CD8-positive, alpha-beta memory T cell (primary cell): ENCODE measurements around the gene DOK5. TPM values are rescaled to one million over a fixed set of nuclear protein-coding genes. Genes with fewer than 3 reads are reported as not detected.

ENCODE experiments used
- CTCF ChIA-PET: fragments of 350-600 bp; sonication (Branson Sonifier 250); formaldehyde crosslinking; loops from one replicate; lab custom pipeline; 2021; ENCODE audit warnings: antibody characterized with exemption; lab: Charles Lee
- POLR2A ChIA-PET: fragments of 350-600 bp; sonication (Branson Sonifier 250); formaldehyde crosslinking; loops from one replicate; lab custom pipeline; 2021; ENCODE audit warnings: antibody characterized with exemption; lab: Charles Lee
- DNase-seq, 5 donors: peaks; one replicate each; pipeline versions ENCODE4 v3.0.0 to v3.0.0-alpha.2; 2020 to 2022; ENCODE audit warnings: mixed read lengths in 1 of 5
- H3K27ac ChIP-seq: one replicate; pipeline ENCODE4 v1.7.0; 2013; ENCODE audit warnings: low read depth, mild to moderate bottlenecking, low read length, moderate library complexity
- H3K27me3 ChIP-seq: 2 replicates; pipeline ENCODE4 v1.7.0; 2013; ENCODE audit warnings: low read length, mild to moderate bottlenecking; ENCODE audit not compliant: insufficient read depth, poor library complexity, severe bottlenecking
- H3K36me3 ChIP-seq: 2 replicates; pipeline ENCODE4 v1.7.0; 2013; ENCODE audit warnings: mild to moderate bottlenecking, low read length, moderate library complexity; ENCODE audit not compliant: insufficient read depth
- H3K4me1 ChIP-seq: 2 replicates; pipeline ENCODE4 v1.7.0; 2013; ENCODE audit warnings: mild to moderate bottlenecking, low read length, moderate library complexity; ENCODE audit not compliant: insufficient read depth
- H3K4me3 ChIP-seq: 2 replicates; pipeline ENCODE4 v1.7.0; 2013; ENCODE audit warnings: mild to moderate bottlenecking, low read length
- H3K9me3 ChIP-seq: 2 replicates; pipeline ENCODE4 v1.7.0; 2013; ENCODE audit warnings: mild to moderate bottlenecking, low read length
- H3K27ac Mint-ChIP-seq, 8 donors: one replicate each; pipeline ENCODE4 v1.8.0; 2020 to 2021; ENCODE audit warnings: mixed read lengths in 8 of 8, mild to moderate bottlenecking in 6 of 8, inconsistent platforms in 3 of 8, moderate library complexity in 3 of 8
- H3K27me3 Mint-ChIP-seq, 2 donors: one replicate each; pipeline ENCODE4 v1.8.0; 2020 to 2021; ENCODE audit warnings: mixed read lengths in 2 of 2, mild to moderate bottlenecking in 1 of 2, moderate library complexity in 1 of 2
- H3K36me3 Mint-ChIP-seq, 3 donors: one replicate each; pipeline ENCODE4 v1.8.0; 2020 to 2021; ENCODE audit warnings: mixed read lengths in 3 of 3, inconsistent platforms in 1 of 3, mild to moderate bottlenecking in 1 of 3
- H3K4me1 Mint-ChIP-seq, 3 donors: one replicate each; pipeline ENCODE4 v1.8.0; 2020 to 2021; ENCODE audit warnings: mixed read lengths in 3 of 3, inconsistent platforms in 1 of 3, mild to moderate bottlenecking in 1 of 3
- H3K4me3 Mint-ChIP-seq, 7 donors: one replicate each; pipeline ENCODE4 v1.8.0; 2020 to 2021; ENCODE audit warnings: mixed read lengths in 7 of 7, mild to moderate bottlenecking in 6 of 7, moderate library complexity in 4 of 7, inconsistent platforms in 2 of 7
- H3K9me3 Mint-ChIP-seq, 5 donors: one replicate each; pipeline ENCODE4 v1.8.0; 2020 to 2022; ENCODE audit warnings: mixed read lengths in 5 of 5, mild to moderate bottlenecking in 3 of 5, moderate library complexity in 2 of 5, inconsistent platforms in 1 of 5
- polyA plus RNA-seq: library from polyadenylated mRNA; unstranded; fragments of 300-500 nt; fragmentation: Illumina TruSeq; gene quantifications from one replicate; pipeline ENCODE4 v1.2.3, GENCODE V29; 2021
- total RNA-seq, 2 experiments: library from RNA; stranded (reverse); gene quantifications; one replicate each; pipeline ENCODE4 v1.2.3, GENCODE V29; 2021

DOK5 gene
- total and polyA plus RNA-seq, 3 experiments from 2014 or later, result 4.8 to 5.1 TPM; not detected in 1

- Mint-ChIP-seq H3K27ac (no peak overlapping the region), H3K9me3 (peaks cover 0 to 4% (median 0%) of the 10 kb centered on the region in 5 donors)
Observed at GRCh38 chr20:54576518-54576917, 101.1 kb downstream of the DOK5 start.

GRCh38 chr20:54577637-54578036 is 102.2 kb downstream of the DOK5 start:
- no peak overlapping the region for H3K4me3 ChIP-seq
- POLR2A ChIA-PET, result no interaction called here
- H3K36me3 ChIP-seq, result no peaks in the 10 kb centered on the region
- Mint-ChIP-seq H3K27me3 (no peaks in the 10 kb centered on the region), H3K27ac (no peak overlapping the region), H3K9me3 (peaks cover 0 to 4% (median 0%) of the 10 kb centered on the region in 5 donors), H3K4me3 (no peak overlapping the region), H3K4me1 (no peaks in the 10 kb centered on the region), H3K36me3 (peaks cover 0 to 2% (median 0%) of the 10 kb centered on the region in 3 donors)
- H3K4me1 ChIP-seq, result no peaks in the 10 kb centered on the region
- no peak overlapping the region for H3K27ac ChIP-seq
- no peak for DNase-seq
- CTCF ChIA-PET, result no interaction called here
- no peaks in the 10 kb centered on the region for H3K9me3 ChIP-seq
- H3K27me3 ChIP-seq, result no peaks in the 10 kb centered on the region

More at GRCh38 chr20:54576518-54576917, 101.1 kb downstream of the DOK5 start:
- no peaks in the 10 kb centered on the region for H3K4me1 ChIP-seq
- Mint-ChIP-seq H3K4me3 (no peak overlapping the region), H3K36me3 (peaks cover 0 to 2% (median 0%) of the 10 kb centered on the region in 3 donors), H3K27me3 (no peaks in the 10 kb centered on the region), H3K4me1 (no peaks in the 10 kb centered on the region)
- H3K36me3 ChIP-seq, result no peaks in the 10 kb centered on the region
- no peak overlapping the region for H3K27ac ChIP-seq
- ChIA-PET POLR2A (no interaction called here), CTCF (no interaction called here)
- DNase-seq, result no peak
- H3K9me3 ChIP-seq, result no peaks in the 10 kb centered on the region
- no peak overlapping the region for H3K4me3 ChIP-seq
- H3K27me3 ChIP-seq, result no peaks in the 10 kb centered on the region

GRCh38 chr20:54585217-54585616 is 109.8 kb downstream of the DOK5 start:
- Histone ChIP-seq H3K27ac (no peak overlapping the region), H3K4me3 (no peak overlapping the region), H3K4me1 (no peaks in the 10 kb centered on the region), H3K9me3 (no peaks in the 10 kb centered on the region), H3K27me3 (no peaks in the 10 kb centered on the region), H3K36me3 (no peaks in the 10 kb centered on the region)
- Mint-ChIP-seq H3K9me3 (peaks cover 0 to 7% (median 3%) of the 10 kb centered on the region in 5 donors), H3K4me1 (no peaks in the 10 kb centered on the region), H3K27me3 (no peaks in the 10 kb centered on the region), H3K36me3 (no peaks in the 10 kb centered on the region), H3K4me3 (no peak overlapping the region), H3K27ac (no peak overlapping the region)
- DNase-seq, result no peak
- CTCF ChIA-PET, result no interaction called here
- POLR2A ChIA-PET, result no interaction called here

GRCh38 chr20:54587408-54587807 is 112.0 kb downstream of the DOK5 start:
- Histone ChIP-seq H3K4me1 (no peaks in the 10 kb centered on the region), H3K4me3 (no peak overlapping the region), H3K36me3 (no peaks in the 10 kb centered on the region), H3K27ac (no peak overlapping the region), H3K27me3 (no peaks in the 10 kb centered on the region), H3K9me3 (no peaks in the 10 kb centered on the region)
- H3K27me3 Mint-ChIP-seq, result peaks cover 0 to 3% of the 10 kb centered on the region in 2 donors
- no peak overlapping the region for H3K4me3 Mint-ChIP-seq
- ChIA-PET POLR2A (no interaction called here), CTCF (no interaction called here)
- no peak overlapping the region for H3K27ac Mint-ChIP-seq
- DNase-seq, result no peak
- H3K36me3 Mint-ChIP-seq, result no peaks in the 10 kb centered on the region
- peaks cover 0 to 7% (median 4%) of the 10 kb centered on the region in 5 donors for H3K9me3 Mint-ChIP-seq
- H3K4me1 Mint-ChIP-seq, result no peaks in the 10 kb centered on the region

GRCh38 chr20:54589402-54590030 is 114.1 kb downstream of the DOK5 start:
- H3K36me3 Mint-ChIP-seq, result no peaks in the 10 kb centered on the region

GRCh38 chr20:54590856-54591255 is 115.5 kb downstream of the DOK5 start:
- ChIA-PET CTCF (no interaction called here), POLR2A (no interaction called here)
- Mint-ChIP-seq H3K27ac (no peak overlapping the region), H3K4me1 (no peaks in the 10 kb centered on the region), H3K36me3 (no peaks in the 10 kb centered on the region), H3K27me3 (peaks cover 0 to 3% of the 10 kb centered on the region in 2 donors), H3K4me3 (no peak overlapping the region), H3K9me3 (peaks cover 0 to 4% (median 0%) of the 10 kb centered on the region in 5 donors)
- H3K9me3 ChIP-seq, result no peaks in the 10 kb centered on the region
- H3K4me1 ChIP-seq, result no peaks in the 10 kb centered on the region
- no peak overlapping the region for H3K27ac ChIP-seq
- DNase-seq, result no peak
- no peaks in the 10 kb centered on the region for H3K36me3 ChIP-seq
- H3K27me3 ChIP-seq, result no peaks in the 10 kb centered on the region
- H3K4me3 ChIP-seq, result no peak overlapping the region

More at GRCh38 chr20:54589402-54590030, 114.1 kb downstream of the DOK5 start:
- POLR2A ChIA-PET, result no interaction called here
- no peak for DNase-seq
- H3K4me1 ChIP-seq, result no peaks in the 10 kb centered on the region
- no peak overlapping the region for H3K27ac Mint-ChIP-seq
- H3K4me3 Mint-ChIP-seq, result no peak overlapping the region
- H3K4me3 ChIP-seq, result no peak overlapping the region
- H3K27me3 ChIP-seq, result no peaks in the 10 kb centered on the region
- H3K9me3 ChIP-seq, result no peaks in the 10 kb centered on the region
- no peaks in the 10 kb centered on the region for H3K36me3 ChIP-seq
- no peak overlapping the region for H3K27ac ChIP-seq
- H3K4me1 Mint-ChIP-seq, result no peaks in the 10 kb centered on the region
- peaks cover 0 to 3% of the 10 kb centered on the region in 2 donors for H3K27me3 Mint-ChIP-seq
- peaks cover 0 to 4% (median 0%) of the 10 kb centered on the region in 5 donors for H3K9me3 Mint-ChIP-seq
- CTCF ChIA-PET, result no interaction called here

GRCh38 chr20:54596651-54597050 is 121.3 kb downstream of the DOK5 start:
- Mint-ChIP-seq H3K4me3 (no peak overlapping the region), H3K27me3 (peaks cover 0 to 3% of the 10 kb centered on the region in 2 donors), H3K27ac (no peak overlapping the region), H3K36me3 (no peaks in the 10 kb centered on the region), H3K9me3 (peaks cover 0 to 4% (median 0%) of the 10 kb centered on the region in 5 donors), H3K4me1 (no peaks in the 10 kb centered on the region)
- no peak overlapping the region for H3K27ac ChIP-seq
- DNase-seq, result no peak
- H3K4me3 ChIP-seq, result no peak overlapping the region
- CTCF ChIA-PET, result no interaction called here
- H3K36me3 ChIP-seq, result no peaks in the 10 kb centered on the region
- H3K9me3 ChIP-seq, result no peaks in the 10 kb centered on the region
- H3K27me3 ChIP-seq, result no peaks in the 10 kb centered on the region
- POLR2A ChIA-PET, result no interaction called here
- no peaks in the 10 kb centered on the region for H3K4me1 ChIP-seq

GRCh38 chr20:54598352-54598751 is 123.0 kb downstream of the DOK5 start:
- H3K27me3 Mint-ChIP-seq, result no peaks in the 10 kb centered on the region

More at GRCh38 chr20:54598352-54598751, 123.0 kb downstream of the DOK5 start:
- CTCF ChIA-PET, result no interaction called here
- POLR2A ChIA-PET, result no interaction called here
- H3K9me3 Mint-ChIP-seq, result peaks cover 0 to 2% (median 0%) of the 10 kb centered on the region in 5 donors
- no peak overlapping the region for H3K4me3 Mint-ChIP-seq
- Histone ChIP-seq H3K36me3 (no peaks in the 10 kb centered on the region), H3K9me3 (no peaks in the 10 kb centered on the region), H3K27me3 (no peaks in the 10 kb centered on the region), H3K4me3 (no peak overlapping the region), H3K27ac (no peak overlapping the region), H3K4me1 (no peaks in the 10 kb centered on the region)
- H3K4me1 Mint-ChIP-seq, result no peaks in the 10 kb centered on the region
- no peak for DNase-seq
- no peaks in the 10 kb centered on the region for H3K36me3 Mint-ChIP-seq
- no peak overlapping the region for H3K27ac Mint-ChIP-seq
